HepG2 (cell line): Measurements from ENCODE around the gene DNAJC5. TPM values are rescaled to one million over a fixed set of nuclear protein-coding genes. Genes with fewer than 3 reads are reported as not detected.

Experiments used
- CEBPB ChIP-seq: IDR thresholded peaks from 2 replicates; pipeline ENCODE4 v1.6.1; 2011; ENCODE audit warnings: low read depth, low read length, improper control_type of control experiment, borderline replicate concordance
- EED ChIP-seq: sonication (generic); formaldehyde crosslinking; IDR thresholded peaks from 2 replicates; pipeline ENCODE4 v1.5.0; 2020; ENCODE audit warnings: mild to moderate bottlenecking, missing genetic modification reagents
- FUBP1 ChIP-seq: sonication (generic); formaldehyde crosslinking; IDR thresholded peaks from 2 replicates; pipeline ENCODE4 v1.5.1; 2020; ENCODE audit warnings: missing genetic modification reagents, mild to moderate bottlenecking, borderline replicate concordance
- GLMP ChIP-seq: sonication (generic); formaldehyde crosslinking; IDR thresholded peaks from 2 replicates; pipeline ENCODE4 v1.9.0; 2021; ENCODE audit warnings: missing genetic modification reagents, mild to moderate bottlenecking, borderline replicate concordance
- HNF4G ChIP-seq, 2 experiments: sonication (generic) in 1 of 2; formaldehyde crosslinking in 1 of 2; IDR thresholded peaks; 2 replicates each; pipeline versions ENCODE4 v1.4.0 to v1.6.1; 2011 to 2020; ENCODE audit warnings: borderline replicate concordance in 2 of 2, low read depth in 2 of 2, mild to moderate bottlenecking in 2 of 2, low read length in 1 of 2, missing genetic modification reagents in 1 of 2, moderate library complexity in 1 of 2
- KDM5B ChIP-seq: sonication (generic); formaldehyde crosslinking; IDR thresholded peaks from 2 replicates; pipeline ENCODE4 v1.4.0; 2020; ENCODE audit warnings: missing genetic modification reagents, mild to moderate bottlenecking, borderline replicate concordance
- MAFF ChIP-seq: IDR thresholded peaks from 2 replicates; pipeline ENCODE4 v1.6.1; 2011; ENCODE audit warnings: low read depth, low read length, improper control_type of control experiment
- MBD4 ChIP-seq: IDR thresholded peaks from 2 replicates; pipeline ENCODE4 v1.6.1; 2012; ENCODE audit warnings: low read length, inconsistent platforms, borderline replicate concordance
- NR3C1 ChIP-seq: sonication (generic); formaldehyde crosslinking; IDR thresholded peaks from 2 replicates; pipeline ENCODE4 v1.4.0; 2020; ENCODE audit warnings: missing genetic modification reagents
- PAF1 ChIP-seq: IDR thresholded peaks from 2 replicates; pipeline ENCODE4 v1.6.1; 2016; ENCODE audit warnings: missing genetic modification reagents, missing compliant biosample characterization
- SKI ChIP-seq: fragments of 450-650 bp; IDR thresholded peaks from one replicate; pipeline ENCODE4 v1.6.1; 2018; ENCODE audit warnings: mild to moderate bottlenecking; ENCODE audit not compliant: partially characterized antibody
- SP5 ChIP-seq: IDR thresholded peaks from 2 replicates; pipeline ENCODE4 v1.6.1; 2016; ENCODE audit warnings: low read depth, borderline replicate concordance
- SYNCRIP ChIP-seq: fragments of 200-400 bp; formaldehyde crosslinking; IDR thresholded peaks from 2 replicates; pipeline ENCODE4 v1.6.1; 2018; ENCODE audit warnings: mild to moderate bottlenecking, low read depth, low read length; ENCODE audit not compliant: insufficient read depth
- UBTF ChIP-seq: sonication (generic); formaldehyde crosslinking; IDR thresholded peaks from 2 replicates; pipeline ENCODE4 v1.4.0; 2020; ENCODE audit warnings: mild to moderate bottlenecking, missing genetic modification reagents
- ZNF292 ChIP-seq: sonication (generic); formaldehyde crosslinking; IDR thresholded peaks from 2 replicates; pipeline ENCODE4 v1.8.1; 2022; ENCODE audit warnings: mild to moderate bottlenecking, low read depth, missing genetic modification reagents, borderline replicate concordance
- ZNF484 ChIP-seq: sonication (generic); formaldehyde crosslinking; IDR thresholded peaks from 2 replicates; pipeline ENCODE4 v1.5.1; 2020; ENCODE audit warnings: mild to moderate bottlenecking, low read depth, missing genetic modification reagents, borderline replicate concordance
- ZNF512 ChIP-seq: sonication (generic); formaldehyde crosslinking; IDR thresholded peaks from 2 replicates; pipeline ENCODE4 v1.4.0; 2020; ENCODE audit warnings: mild to moderate bottlenecking, missing genetic modification reagents
- ZNF670 ChIP-seq: sonication (generic); formaldehyde crosslinking; IDR thresholded peaks from 2 replicates; pipeline ENCODE4 v1.8.0; 2022; ENCODE audit warnings: mild to moderate bottlenecking, missing genetic modification reagents, borderline replicate concordance
- ZNF674 ChIP-seq: sonication (generic); formaldehyde crosslinking; IDR thresholded peaks from 2 replicates; pipeline ENCODE4 v1.5.0; 2020; ENCODE audit warnings: low read depth, mild to moderate bottlenecking, missing genetic modification reagents
- ZNF782 ChIP-seq: sonication (generic); formaldehyde crosslinking; IDR thresholded peaks from 2 replicates; pipeline ENCODE4 v1.4.0; 2020; ENCODE audit warnings: missing genetic modification reagents, mild to moderate bottlenecking, borderline replicate concordance
- ZNF850 ChIP-seq: sonication (generic); formaldehyde crosslinking; conservative IDR thresholded peaks from 2 replicates; pipeline ENCODE4 v1.9.0; 2021; ENCODE audit warnings: mild to moderate bottlenecking, missing genetic modification reagents
- polyA plus RNA-seq, 8 experiments: library from polyadenylated mRNA; depleted of rRNA in 3 of 8; stranded (reverse) in 7 of 8; unstranded in 1 of 8; fragments of >200 nt; fragmentation: Illumina TruSeq in 4 of 8; extraction: Trizol in 4 of 8; gene quantifications; 2 replicates each; pipeline versions ENCODE4 v1.2.1 to v1.2.3, GENCODE V29; 2011 to 2016; ENCODE audit warnings: low read depth in 4 of 8, missing spikeins in 1 of 8, mixed read lengths in 1 of 8; ENCODE audit not compliant: insufficient read depth in 1 of 8
- total RNA-seq, 5 experiments: library from RNA; depleted of rRNA; stranded (reverse); fragments of >200 nt; fragmentation: Illumina TruSeq; extraction: Trizol; gene quantifications; 2 replicates each; pipeline ENCODE4 v1.2.3, GENCODE V29; 2016; ENCODE audit warnings: low read depth in 1 of 5

DNAJC5 gene
- total and polyA plus RNA-seq, 2 of the 13 experiments (the other 11 are each of a cell fraction or from before 2014, with no cell fraction given): 42.8 to 64.5 TPM

GRCh38 chr20:63858393-63859165 is 36.3 kb upstream of the DNAJC5 start (continued):
- TF ChIP-seq EED (CRISPR knock-in tag): peak; percentile 87; the same call in 1 of the 2 replicates
- TF ChIP-seq ZNF670: no peak
- peak; percentile 72; the same call in 1 of the 2 replicates for TF ChIP-seq UBTF (CRISPR knock-in tag)
- 0 out of 2 replicates have a peak, but pooled peaks have one; percentile 92 for TF ChIP-seq ZNF674
- peak; percentile 27; the same call in 1 of the 2 replicates for TF ChIP-seq FUBP1 (CRISPR knock-in tag)
- TF ChIP-seq MBD4: no peak
- TF ChIP-seq ZNF850 (CRISPR knock-in tag): 0 out of 2 replicates have a peak, but pooled peaks have one; percentile 47
- no peak for TF ChIP-seq NR3C1 (CRISPR knock-in tag)
- no peak for TF ChIP-seq SYNCRIP
- no peak for TF ChIP-seq HNF4G (IDR thresholded peaks at IDR 0.05; ENCODE audit: borderline replicate concordance, low read depth, low read length)
- TF ChIP-seq HNF4G (CRISPR knock-in tag; IDR thresholded peaks at IDR 0.05; ENCODE audit: borderline replicate concordance, low read depth): peak; percentile 83; the same call in 1 of the 2 replicates
- no peak for TF ChIP-seq SKI
- TF ChIP-seq ZNF782 (CRISPR knock-in tag): peak; percentile 52; the same call in 1 of the 2 replicates
- TF ChIP-seq ZNF484 (CRISPR knock-in tag): no peak
- 0 out of 2 replicates have a peak, but pooled peaks have one; percentile 75 for TF ChIP-seq ZNF512
- TF ChIP-seq ZNF292 (CRISPR knock-in tag): peak; percentile 53; the same call in 1 of the 2 replicates
- TF ChIP-seq GLMP: no peak
- TF ChIP-seq CEBPB: no peak
- peak; percentile 54; the same call in 1 of the 2 replicates for TF ChIP-seq KDM5B (CRISPR knock-in tag)
- peak; percentile 53 for TF ChIP-seq SP5
- TF ChIP-seq MAFF: no peak
- peak; percentile 60 for TF ChIP-seq PAF1 (CRISPR knock-in tag)
